ACHN (cell line): ENCODE results near the gene KRT31.
"Not testable (repeated sequence)": the region's sequence is repeated elsewhere in the genome, so short reads cannot be mapped to it uniquely, and the experiment has no call there.

ENCODE experiments used
- DNase-seq: peaks from one replicate; pipeline ENCODE4 v3.0.0-alpha.2; 2015
- in situ Hi-C: cut with HindIII; loops from 2 replicates; pipeline ENCODE4 v1.10.0; 2017; ENCODE audit warnings: low sequenced_read_pairs, low pct_ligation_motif_present, low pct_unique_long_range_greater_than_20kb

Gene KRT31

GRCh38 chr17:41419716-41420115 lies 22.3 kb upstream of the KRT31 start:
- DNase-seq = no peak

GRCh38 chr17:41418116-41418860 lies 20.9 kb upstream of the KRT31 start:
- no peak for DNase-seq
- in situ Hi-C loops = no loop called here

More at GRCh38 chr17:41419716-41420115, 22.3 kb upstream of the KRT31 start:
- in situ Hi-C loops = no loop called here

GRCh38 chr17:41417576-41418015 lies 20.2 kb upstream of the KRT31 start:
- in situ Hi-C loops = no loop called here
- DNase-seq = no peak

GRCh38 chr17:41417127-41417526 lies 19.7 kb upstream of the KRT31 start:
- in situ Hi-C loops = no loop called here
- no peak for DNase-seq

GRCh38 chr17:41416479-41416878 lies 19.1 kb upstream of the KRT31 start:
- no peak for DNase-seq

GRCh38 chr17:41415833-41416335 lies 18.5 kb upstream of the KRT31 start:
- peak; percentile 61 for DNase-seq
- in situ Hi-C loops = no loop called here

More at GRCh38 chr17:41416479-41416878, 19.1 kb upstream of the KRT31 start:
- in situ Hi-C loops = no loop called here

- no peak for DNase-seq
- in situ Hi-C loops = no loop called here
Observed at GRCh38 chr17:41415411-41415810, 18.0 kb upstream of the KRT31 start.

- peak; percentile 15 for DNase-seq
- in situ Hi-C loops = no loop called here
Observed at GRCh38 chr17:41413982-41414381, 16.6 kb upstream of the KRT31 start.

GRCh38 chr17:41413353-41413957 lies 16.0 kb upstream of the KRT31 start:
- in situ Hi-C loops = no loop called here
- no peak for DNase-seq

- in situ Hi-C loops = no loop called here
- DNase-seq = no peak
Observed at GRCh38 chr17:41411072-41411840, 13.8 kb upstream of the KRT31 start.

- no peak for DNase-seq
- in situ Hi-C loops = no loop called here
Observed at GRCh38 chr17:41407226-41407625, 9.8 kb upstream of the KRT31 start.

GRCh38 chr17:41406205-41406604 lies 8.8 kb upstream of the KRT31 start:
- in situ Hi-C loops = no loop called here

GRCh38 chr17:41404024-41404671 lies 6.7 kb upstream of the KRT31 start:
- in situ Hi-C loops = no loop called here
- peak; percentile 86 for DNase-seq

More at GRCh38 chr17:41406205-41406604, 8.8 kb upstream of the KRT31 start:
- DNase-seq = no peak

- DNase-seq = no peak
- in situ Hi-C loops = no loop called here
Observed at GRCh38 chr17:41403404-41404023, 6.1 kb upstream of the KRT31 start.

- in situ Hi-C loops = no loop called here
- DNase-seq = no peak
Observed at GRCh38 chr17:41402161-41402560, 4.8 kb upstream of the KRT31 start.

- in situ Hi-C loops = no loop called here
- no peak for DNase-seq
Observed at GRCh38 chr17:41396340-41396739, 1.1 kb downstream of the KRT31 start.

GRCh38 chr17:41395611-41396010 lies 1.8 kb downstream of the KRT31 start:
- in situ Hi-C loops = no loop called here
- DNase-seq = no peak

- DNase-seq, in situ Hi-C loops: not testable (repeated sequence)
Observed at GRCh38 chr17:41395044-41395443, 2.4 kb downstream of the KRT31 start.
